B cell (primary cell): ENCODE results near the gene TNFRSF19. TPM values are rescaled to one million over a fixed set of nuclear protein-coding genes. Genes with fewer than 3 reads are reported as not detected.

Source experiments
- ATAC-seq: fragments of 200-7000 bp; cut with Tn5 transposase; one replicate; pipeline ENCODE4 v1.10.0; 2021; ENCODE audit warnings: low read depth, mild to moderate bottlenecking, moderate number of reproducible peaks, moderate library complexity
- CTCF ChIA-PET: fragments of 350-600 bp; sonication (Branson Sonifier 250); formaldehyde crosslinking; loops from one replicate; lab custom pipeline; 2021; ENCODE audit warnings: antibody characterized with exemption, inconsistent platforms; lab: Charles Lee
- POLR2A ChIA-PET: fragments of 350-600 bp; sonication (Branson Sonifier 250); formaldehyde crosslinking; loops from one replicate; lab custom pipeline; 2021; ENCODE audit warnings: antibody characterized with exemption; lab: Charles Lee
- DNase-seq: peaks from one replicate; pipeline ENCODE4 v3.0.0; 2013
- H2AFZ ChIP-seq: 2 replicates; pipeline ENCODE4 v1.6.1; 2012; ENCODE audit warnings: mild to moderate bottlenecking, low read depth, low read length; ENCODE audit not compliant: insufficient read depth, poor library complexity, severe bottlenecking
- H3K27ac ChIP-seq, 2 donors: 1 replicate in 1 of 2; 2 replicates in 1 of 2; pipeline ENCODE4 v1.5.1; 2012 to 2013; ENCODE audit warnings: low read length in 2 of 2, mild to moderate bottlenecking in 2 of 2, moderate library complexity in 1 of 2
- H3K27me3 ChIP-seq, 4 experiments: fragments of 200-600 bp in 1 of 4; sonication (generic) in 1 of 4; replicated peaks in 1 of 4; 1 replicate in 2 of 4; 2 replicates in 2 of 4; pipeline versions ENCODE4 v1.6.1 to v1.7.0; 2013 to 2016; ENCODE audit warnings: low read length in 3 of 4, mild to moderate bottlenecking in 2 of 4, mixed read lengths in 1 of 4, moderate library complexity in 1 of 4; ENCODE audit not compliant: insufficient read depth in 4 of 4, control insufficient read depth in 3 of 4; ENCODE audit errors: control extremely low read depth in 1 of 4
- H3K36me3 ChIP-seq, 2 experiments: replicated peaks in 1 of 2; 1 replicate in 1 of 2; 2 replicates in 1 of 2; pipeline versions ENCODE4 v1.6.1 to v1.7.1; 2013; ENCODE audit warnings: low read length in 1 of 2; ENCODE audit not compliant: insufficient read depth in 2 of 2, control insufficient read depth in 1 of 2; ENCODE audit errors: control extremely low read depth in 1 of 2, extremely low read depth in 1 of 2
- H3K4me1 ChIP-seq, 2 donors: fragments of 200-600 bp in 1 of 2; sonication (generic) in 1 of 2; 1 replicate in 1 of 2; 2 replicates in 1 of 2; pipeline versions ENCODE4 v1.5.1 to v1.6.1; 2013 to 2017; ENCODE audit warnings: low read length in 2 of 2; ENCODE audit not compliant: control insufficient read depth in 2 of 2, insufficient read depth in 2 of 2
- H3K4me2 ChIP-seq: replicated peaks from 2 replicates; pipeline ENCODE3; 2012; ENCODE audit warnings: mild to moderate bottlenecking, low read depth, low read length; ENCODE audit not compliant: poor library complexity, severe bottlenecking
- H3K4me3 ChIP-seq, 5 experiments: fragments of 200-600 bp in 1 of 5; sonication (generic) in 1 of 5; 1 replicate in 3 of 5; 2 replicates in 2 of 5; pipeline versions ENCODE4 v1.5.1 to v1.7.0; 2011 to 2016; ENCODE audit warnings: low read length in 4 of 5, mild to moderate bottlenecking in 4 of 5, low read depth in 2 of 5, control low read depth in 1 of 5, moderate library complexity in 1 of 5; ENCODE audit not compliant: insufficient read depth in 1 of 5; ENCODE audit errors: control extremely low read depth in 1 of 5, extremely low read depth in 1 of 5
- H3K79me2 ChIP-seq: fragments of 200-600 bp; sonication (generic); one replicate; pipeline ENCODE4 v1.6.0; 2016; ENCODE audit warnings: low read length; ENCODE audit not compliant: control insufficient read depth, insufficient read depth
- H3K9ac ChIP-seq: fragments of 200-600 bp; sonication (generic); 2 replicates; pipeline ENCODE4 v1.6.1; 2017; ENCODE audit warnings: mild to moderate bottlenecking, low read length, moderate library complexity
- H3K9me3 ChIP-seq, 3 donors: one replicate each; pipeline versions ENCODE4 v1.6.1 to v1.7.1; 2013; ENCODE audit warnings: low read length in 2 of 3; ENCODE audit not compliant: control insufficient read depth in 2 of 3, insufficient read depth in 1 of 3; ENCODE audit errors: control extremely low read depth in 1 of 3
- H4K20me1 ChIP-seq: 2 replicates; pipeline ENCODE4 v1.6.0; 2012; ENCODE audit warnings: mild to moderate bottlenecking, low read length; ENCODE audit not compliant: insufficient read depth, control insufficient read depth, poor library complexity, severe bottlenecking
- H3K27ac Mint-ChIP-seq: one replicate; pipeline ENCODE4 v1.8.0; 2021; ENCODE audit warnings: mixed read lengths
- H3K27me3 Mint-ChIP-seq: one replicate; pipeline ENCODE4 v1.8.0; 2021; ENCODE audit warnings: mixed read lengths
- H3K4me1 Mint-ChIP-seq: one replicate; pipeline ENCODE4 v1.8.0; 2021; ENCODE audit warnings: mixed read lengths
- H3K4me3 Mint-ChIP-seq: one replicate; pipeline ENCODE4 v1.8.0; 2021; ENCODE audit warnings: mixed read lengths
- H3K9me3 Mint-ChIP-seq: one replicate; pipeline ENCODE4 v1.8.0; 2022; ENCODE audit warnings: mixed read lengths; ENCODE audit not compliant: insufficient read depth
- EZH2 ChIP-seq: IDR thresholded peaks from 2 replicates; pipeline ENCODE4 v1.6.1; 2012; ENCODE audit warnings: borderline replicate concordance, low read depth, mild to moderate bottlenecking, moderate library complexity, low read length; ENCODE audit not compliant: insufficient read depth, poor library complexity, severe bottlenecking
- WGBS: methylation state at CpG from one replicate; pipeline ENCODE4 v1.1.5; 2013; ENCODE audit warnings: missing lambda C conversion rate; ENCODE audit not compliant: insufficient coverage; 5-methylcytosine and 5-hydroxymethylcytosine counted together
- intact Hi-C: fragments of 100-400 bp; cut with micrococcal nuclease; formaldehyde crosslinking; loops from one replicate; pipeline ENCODE4 v1.10.0; 2022
- polyA plus RNA-seq: library from polyadenylated mRNA; depleted of rRNA; stranded (reverse); fragments of >200 nt; gene quantifications from 2 replicates; pipeline ENCODE4 v1.2.3, GENCODE V29; 2012
- total RNA-seq, 2 donors: library from RNA; stranded (reverse); fragments of 120-200 nt in 1 of 2; gene quantifications; 1 replicate in 1 of 2; 2 replicates in 1 of 2; pipeline versions ENCODE4 v1.2.3 to v1.2.4, GENCODE V29; 2013 to 2022
- TF ChIP-seq, protein P1 (sequence below): fragments of 200-600 bp; IDR thresholded peaks from one replicate; pipeline ENCODE4 v1.8.0; 2022; ENCODE audit warnings: antibody characterized with exemption, mild to moderate bottlenecking

The TNFRSF19 gene
- total and polyA plus RNA-seq, 2 donors (not counting 1 experiment from before 2014, with no cell fraction given) = 0.36 TPM; not detected in 1

DNA sequence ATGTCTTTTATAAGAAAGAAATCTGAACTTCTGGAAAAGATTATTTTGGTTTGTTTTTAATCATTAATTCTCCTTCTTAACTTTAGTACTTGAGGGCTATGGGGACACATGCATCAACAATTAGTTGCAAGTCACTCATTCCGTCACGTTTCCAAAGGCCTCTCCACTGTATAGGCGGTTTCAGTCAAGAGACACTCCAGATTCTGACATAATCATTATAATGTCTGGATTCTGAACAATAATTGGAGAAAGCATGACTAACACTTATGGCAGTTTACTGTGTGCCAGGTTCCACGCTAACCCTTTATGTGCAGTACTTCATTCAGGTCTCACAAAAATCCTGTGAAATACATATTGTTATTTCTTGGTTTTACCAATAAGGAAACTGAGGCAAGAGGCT, 71.9 kb downstream of the TNFRSF19 start:
- H3K4me2 ChIP-seq = no peak overlapping the region
- H3K27me3 ChIP-seq = no peaks in the 10 kb centered on the region
- no peak overlapping the region for H3K4me3 ChIP-seq
- H3K9me3 ChIP-seq = peaks cover 0 to 1% (median 0%) of the 10 kb centered on the region in 3 donors
- Mint-ChIP-seq H3K9me3 (no peaks in the 10 kb centered on the region), H3K4me1 (no peaks in the 10 kb centered on the region), H3K27me3 (peaks cover 5% of the 10 kb centered on the region), H3K27ac (no peak overlapping the region), H3K4me3 (no peak overlapping the region)
- DNase-seq (no peak), ATAC-seq (no peak)
- no peaks in the 10 kb centered on the region for H3K79me2 ChIP-seq
- no CpG with 5 or more reads among the region's 4 CpGs for WGBS
- intact Hi-C loops = no loop called here
- no peaks in the 10 kb centered on the region for H3K36me3 ChIP-seq
- H3K27ac ChIP-seq = no peak overlapping the region
- no peaks in the 10 kb centered on the region for H3K4me1 ChIP-seq
- no peak overlapping the region for H3K9ac ChIP-seq
- no peaks in the 10 kb centered on the region for H4K20me1 ChIP-seq
- ChIA-PET POLR2A (no interaction called here), CTCF (no interaction called here)
- TF ChIP-seq EZH2 = no peak
- TF ChIP-seq, protein P1, sequence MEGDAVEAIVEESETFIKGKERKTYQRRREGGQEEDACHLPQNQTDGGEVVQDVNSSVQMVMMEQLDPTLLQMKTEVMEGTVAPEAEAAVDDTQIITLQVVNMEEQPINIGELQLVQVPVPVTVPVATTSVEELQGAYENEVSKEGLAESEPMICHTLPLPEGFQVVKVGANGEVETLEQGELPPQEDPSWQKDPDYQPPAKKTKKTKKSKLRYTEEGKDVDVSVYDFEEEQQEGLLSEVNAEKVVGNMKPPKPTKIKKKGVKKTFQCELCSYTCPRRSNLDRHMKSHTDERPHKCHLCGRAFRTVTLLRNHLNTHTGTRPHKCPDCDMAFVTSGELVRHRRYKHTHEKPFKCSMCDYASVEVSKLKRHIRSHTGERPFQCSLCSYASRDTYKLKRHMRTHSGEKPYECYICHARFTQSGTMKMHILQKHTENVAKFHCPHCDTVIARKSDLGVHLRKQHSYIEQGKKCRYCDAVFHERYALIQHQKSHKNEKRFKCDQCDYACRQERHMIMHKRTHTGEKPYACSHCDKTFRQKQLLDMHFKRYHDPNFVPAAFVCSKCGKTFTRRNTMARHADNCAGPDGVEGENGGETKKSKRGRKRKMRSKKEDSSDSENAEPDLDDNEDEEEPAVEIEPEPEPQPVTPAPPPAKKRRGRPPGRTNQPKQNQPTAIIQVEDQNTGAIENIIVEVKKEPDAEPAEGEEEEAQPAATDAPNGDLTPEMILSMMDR = no peak
- H2AFZ ChIP-seq = no peak overlapping the region

- no peaks in the 10 kb centered on the region for H3K79me2 ChIP-seq
- H3K4me3 ChIP-seq = no peak overlapping the region
- H3K27ac Mint-ChIP-seq = no peak overlapping the region
- H3K27me3 ChIP-seq = peaks cover 0 to 4% (median 1%) of the 10 kb centered on the region in 4 experiments
- no peaks in the 10 kb centered on the region for H3K36me3 ChIP-seq
- peaks cover 0 to 2% (median 0%) of the 10 kb centered on the region in 3 donors for H3K9me3 ChIP-seq
- no peak overlapping the region for H2AFZ ChIP-seq
- no peaks in the 10 kb centered on the region for H3K4me1 Mint-ChIP-seq
- ATAC-seq (no peak), DNase-seq (no peak)
- 100% methylated on average over 3 of the region's 4 CpGs for WGBS
- no peak overlapping the region for H3K27ac ChIP-seq
- ChIA-PET POLR2A (no interaction called here), CTCF (no interaction called here)
- H3K9me3 Mint-ChIP-seq = no peaks in the 10 kb centered on the region
- TF ChIP-seq EZH2 = no peak
- TF ChIP-seq, protein P1 = no peak
- intact Hi-C loops = no loop called here
- no peak overlapping the region for H3K4me2 ChIP-seq
- H4K20me1 ChIP-seq = no peaks in the 10 kb centered on the region
- peaks cover 8% of the 10 kb centered on the region for H3K27me3 Mint-ChIP-seq
- H3K4me3 Mint-ChIP-seq = no peak overlapping the region
- H3K9ac ChIP-seq = no peak overlapping the region
- no peaks in the 10 kb centered on the region for H3K4me1 ChIP-seq
Measured at GRCh38 chr13:23643338-23644125, 73.3 kb downstream of the TNFRSF19 start.
